Mesothelial cell of epicardium (in vitro differentiated cells): ENCODE data around the gene PNPLA2. TPM values are rescaled to one million over a fixed set of nuclear protein-coding genes. Genes with fewer than 3 reads are reported as not detected.

ENCODE experiments used
- DNase-seq, 2 experiments: peaks; one replicate each; pipeline ENCODE4 v3.0.0; 2021; ENCODE audit warnings: low spot score in 2 of 2; ENCODE audit not compliant: unreplicated experiment in 2 of 2
- H3K27ac Mint-ChIP-seq: 2 replicates; pipeline ENCODE4 v1.8.0; 2021; ENCODE audit warnings: mixed read lengths
- H3K27me3 Mint-ChIP-seq: 2 replicates; pipeline ENCODE4 v1.8.0; 2021; ENCODE audit warnings: low read depth, mixed read lengths
- H3K36me3 Mint-ChIP-seq: 2 replicates; pipeline ENCODE4 v1.8.0; 2021; ENCODE audit warnings: mixed read lengths
- H3K4me1 Mint-ChIP-seq: 2 replicates; pipeline ENCODE4 v1.8.0; 2021; ENCODE audit warnings: mixed read lengths
- H3K4me3 Mint-ChIP-seq: 2 replicates; pipeline ENCODE4 v1.8.0; 2021; ENCODE audit warnings: mild to moderate bottlenecking, moderate library complexity, mixed read lengths
- H3K9me3 Mint-ChIP-seq: 2 replicates; pipeline ENCODE4 v1.8.0; 2021; ENCODE audit warnings: mixed read lengths
- CTCF ChIP-seq: fragments of 200-600 bp; sonication (generic); IDR thresholded peaks from one replicate; pipeline ENCODE4 v1.5.0; 2021; ENCODE audit warnings: antibody characterized with exemption; ENCODE audit not compliant: unreplicated experiment
- total RNA-seq: library from RNA; stranded (reverse); gene quantifications from 3 replicates; pipeline ENCODE4 v1.2.1, GENCODE V29; 2021

Gene PNPLA2
- total RNA-seq, 1 donor from 2014 or later: 50.9 TPM

- H3K27me3 Mint-ChIP-seq: no peaks in the 10 kb centered on the region
- no peaks in the 10 kb centered on the region for H3K9me3 Mint-ChIP-seq
- H3K27ac Mint-ChIP-seq: no peak overlapping the region
- DNase-seq: peak in 1 of 2 experiments; percentile 18
- H3K36me3 Mint-ChIP-seq: peaks cover 4% of the 10 kb centered on the region
- H3K4me1 Mint-ChIP-seq: peaks cover 14% of the 10 kb centered on the region
- no peak overlapping the region for H3K4me3 Mint-ChIP-seq
- no peak for TF ChIP-seq CTCF
Observed at GRCh38 chr11:772429-773390, 46.0 kb upstream of the PNPLA2 start.

GRCh38 chr11:773425-773824 is 45.3 kb upstream of the PNPLA2 start:
- H3K27me3 Mint-ChIP-seq: no peaks in the 10 kb centered on the region
- H3K36me3 Mint-ChIP-seq: peaks cover 4% of the 10 kb centered on the region
- H3K4me3 Mint-ChIP-seq: no peak overlapping the region
- no peak overlapping the region for H3K27ac Mint-ChIP-seq
- no peak for TF ChIP-seq CTCF
- H3K4me1 Mint-ChIP-seq: peaks cover 14% of the 10 kb centered on the region
- no peaks in the 10 kb centered on the region for H3K9me3 Mint-ChIP-seq
- DNase-seq: no peak

GRCh38 chr11:773830-774229 is 44.9 kb upstream of the PNPLA2 start:
- no peak for TF ChIP-seq CTCF
- H3K4me3 Mint-ChIP-seq: no peak overlapping the region
- peaks cover 4% of the 10 kb centered on the region for H3K36me3 Mint-ChIP-seq
- DNase-seq: no peak
- no peaks in the 10 kb centered on the region for H3K27me3 Mint-ChIP-seq
- H3K9me3 Mint-ChIP-seq: no peaks in the 10 kb centered on the region
- peaks cover 14% of the 10 kb centered on the region for H3K4me1 Mint-ChIP-seq
- H3K27ac Mint-ChIP-seq: no peak overlapping the region

- DNase-seq: peak in 1 of 2 experiments; percentile 17
- Mint-ChIP-seq H3K27ac (no peak overlapping the region), H3K4me3 (peak overlapping the region; percentile 61), H3K27me3 (no peaks in the 10 kb centered on the region), H3K4me1 (peaks cover 14% of the 10 kb centered on the region), H3K9me3 (no peaks in the 10 kb centered on the region), H3K36me3 (peaks cover 3% of the 10 kb centered on the region)
- TF ChIP-seq CTCF: no peak
Observed at GRCh38 chr11:774873-775592, 43.7 kb upstream of the PNPLA2 start.

- Mint-ChIP-seq H3K27ac (peak overlapping the region; percentile 59), H3K4me1 (peaks cover 14% of the 10 kb centered on the region), H3K27me3 (no peaks in the 10 kb centered on the region), H3K4me3 (peak overlapping the region; percentile 73), H3K9me3 (no peaks in the 10 kb centered on the region), H3K36me3 (no peaks in the 10 kb centered on the region)
- DNase-seq: no peak
- TF ChIP-seq CTCF: no peak
Observed at GRCh38 chr11:776263-776560, 42.5 kb upstream of the PNPLA2 start.
